Neural progenitor cell (in vitro differentiated cells): ENCODE data around the gene IQCE. TPM values are rescaled to one million over a fixed set of nuclear protein-coding genes. Genes with fewer than 3 reads are reported as not detected.

ENCODE experiments used
- DNase-seq: peaks from one replicate; pipeline ENCODE4 v3.0.0-alpha.2; 2016; ENCODE audit warnings: low spot score
- H2AFZ ChIP-seq: fragments of 200-600 bp; sonication (generic); replicated peaks from 2 replicates; pipeline ENCODE4 v1.6.1; 2016; ENCODE audit warnings: antibody characterized with exemption
- H3F3A ChIP-seq: fragments of 200-600 bp; sonication (generic); 2 replicates; pipeline ENCODE4 v1.6.1; 2016; ENCODE audit warnings: antibody characterized with exemption, low read depth
- H3K27ac ChIP-seq: fragments of 200-600 bp; sonication (generic); 2 replicates; pipeline ENCODE4 v1.5.1; 2016; ENCODE audit warnings: mild to moderate bottlenecking
- H3K27me3 ChIP-seq: fragments of 200-600 bp; sonication (generic); 2 replicates; pipeline ENCODE4 v1.6.1; 2016; ENCODE audit warnings: mild to moderate bottlenecking, moderate library complexity
- H3K36me3 ChIP-seq: fragments of 200-600 bp; sonication (generic); 2 replicates; pipeline ENCODE4 v1.5.1; 2016
- H3K4me1 ChIP-seq: fragments of 200-600 bp; sonication (generic); 2 replicates; pipeline ENCODE4 v1.6.1; 2016; ENCODE audit warnings: mixed run types
- H3K4me2 ChIP-seq: fragments of 200-600 bp; sonication (generic); 2 replicates; pipeline ENCODE4 v1.6.1; 2016
- H3K4me3 ChIP-seq: fragments of 200-600 bp; sonication (generic); 2 replicates; pipeline ENCODE4 v1.5.1; 2016
- H3K79me2 ChIP-seq: fragments of 200-600 bp; sonication (generic); 2 replicates; pipeline ENCODE4 v1.6.1; 2016; ENCODE audit warnings: low read depth
- H3K9ac ChIP-seq: fragments of 200-600 bp; sonication (generic); 2 replicates; pipeline ENCODE4 v1.6.1; 2016
- H3K9me3 ChIP-seq: fragments of 200-600 bp; sonication (generic); 2 replicates; pipeline ENCODE4 v1.5.1; 2016; ENCODE audit warnings: low read depth
- H4K20me1 ChIP-seq: fragments of 200-600 bp; sonication (generic); 2 replicates; pipeline ENCODE4 v1.6.1; 2016; ENCODE audit warnings: low read depth
- H3K27ac Mint-ChIP-seq: 3 replicates; pipeline ENCODE4 v1.8.0; 2021; ENCODE audit warnings: mixed read lengths
- H3K27me3 Mint-ChIP-seq: 2 replicates; pipeline ENCODE4 v1.8.0; 2022; ENCODE audit warnings: low read depth, mild to moderate bottlenecking, inconsistent platforms, moderate library complexity, mixed read lengths; ENCODE audit not compliant: insufficient read depth
- H3K36me3 Mint-ChIP-seq: 3 replicates; pipeline ENCODE4 v1.8.0; 2021; ENCODE audit warnings: mixed read lengths
- H3K4me1 Mint-ChIP-seq: 3 replicates; pipeline ENCODE4 v1.8.0; 2021; ENCODE audit warnings: mixed read lengths
- H3K4me3 Mint-ChIP-seq: 3 replicates; pipeline ENCODE4 v1.8.0; 2021; ENCODE audit warnings: mild to moderate bottlenecking, moderate library complexity, mixed read lengths
- H3K9me3 Mint-ChIP-seq: 3 replicates; pipeline ENCODE4 v1.8.0; 2020; ENCODE audit warnings: mixed read lengths
- EZH2 ChIP-seq: fragments of 200-600 bp; sonication (generic); IDR thresholded peaks from 2 replicates; pipeline ENCODE4 v1.6.1; 2017; ENCODE audit warnings: antibody characterized with exemption, mild to moderate bottlenecking, moderate library complexity
- EZH2phosphoT487 ChIP-seq: fragments of 200-600 bp; sonication (generic); IDR thresholded peaks from 2 replicates; pipeline ENCODE4 v1.6.1; 2017; ENCODE audit warnings: antibody characterized with exemption
- total RNA-seq: library from RNA; depleted of rRNA; stranded (reverse); fragments of >200 nt; gene quantifications from 2 replicates; pipeline ENCODE4 v1.2.3, GENCODE V29; 2015; ENCODE audit warnings: low replicate concordance
- TF ChIP-seq, protein P1 (sequence below): fragments of 200-600 bp; sonication (generic); IDR thresholded peaks from 2 replicates; pipeline ENCODE4 v1.5.1; 2017; ENCODE audit warnings: antibody characterized with exemption, mild to moderate bottlenecking

IQCE gene
- total RNA-seq, 1 donor from 2014 or later = 4.6 TPM

DNA sequence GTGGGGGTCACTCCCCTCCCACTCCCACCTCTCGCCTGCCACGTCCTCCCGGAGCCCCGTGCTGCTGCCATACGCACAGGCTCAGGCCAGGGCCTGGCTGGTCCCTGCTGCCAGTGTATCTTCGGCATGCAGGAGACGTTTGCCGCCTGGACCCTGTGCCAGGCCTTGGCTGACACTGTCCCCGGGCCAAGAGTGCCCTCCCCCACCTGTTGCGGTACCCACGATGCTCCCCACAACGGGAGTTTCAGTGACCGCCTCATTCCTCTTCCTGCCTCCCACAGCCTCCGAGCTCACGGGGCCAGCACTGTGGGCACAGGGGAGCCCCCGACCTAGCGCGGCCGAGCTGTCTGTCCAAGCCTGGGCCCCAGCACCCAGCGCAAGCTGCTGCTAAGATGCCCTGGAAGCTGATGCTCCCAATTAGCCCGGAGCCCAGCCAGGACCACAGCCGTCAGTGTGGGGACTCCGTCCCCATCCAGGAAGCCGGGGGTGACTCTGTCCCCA lies 80.5 kb downstream of the IQCE start:
- H3K36me3 Mint-ChIP-seq = no peaks in the 10 kb centered on the region
- H3K27me3 Mint-ChIP-seq = no peaks in the 10 kb centered on the region

DNA sequence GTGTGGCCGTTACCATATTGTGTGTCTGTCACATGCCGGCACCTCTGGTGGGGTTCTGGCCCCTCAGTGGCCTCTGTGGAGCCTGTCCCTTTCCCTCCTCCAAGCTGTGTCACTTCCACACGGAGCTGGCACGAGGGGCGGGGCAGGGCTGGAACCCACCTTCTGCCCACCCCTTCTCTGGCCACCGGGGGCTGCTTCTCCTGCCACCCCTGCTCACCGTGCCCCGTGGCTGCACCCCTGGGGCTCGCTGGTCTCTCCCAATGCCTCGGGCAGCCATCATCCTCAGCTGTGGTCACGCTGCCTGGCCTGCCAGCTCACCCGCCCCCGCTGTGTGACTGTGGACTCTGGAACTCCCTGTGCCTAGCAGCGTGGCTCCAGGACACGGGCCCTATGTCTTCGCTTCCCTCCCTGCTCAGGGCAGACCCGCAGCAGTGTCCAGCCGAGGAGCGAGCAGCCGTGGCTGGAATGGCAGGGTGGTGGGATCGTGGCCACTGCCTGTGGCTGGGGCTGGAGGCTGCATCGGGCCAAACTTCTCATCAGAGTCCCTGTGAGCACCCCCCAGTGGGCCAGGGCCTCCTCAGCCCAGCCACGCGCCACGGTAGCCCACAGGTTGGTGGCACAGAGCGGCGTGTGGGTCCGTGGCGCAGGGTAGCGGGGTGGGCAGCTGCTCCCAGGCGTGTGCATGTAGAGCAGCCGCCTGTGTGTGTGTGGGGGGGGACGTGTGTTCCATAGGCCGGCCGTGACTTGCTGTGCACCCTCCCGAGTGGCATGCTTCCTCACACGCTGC lies 81.1 kb downstream of the IQCE start:
- no peak overlapping the region for H3K9ac ChIP-seq
- H2AFZ ChIP-seq = no peak overlapping the region
- H3K36me3 Mint-ChIP-seq = no peaks in the 10 kb centered on the region
- H3K27me3 Mint-ChIP-seq = no peaks in the 10 kb centered on the region
- peaks cover 88% of the 10 kb centered on the region for H3K79me2 ChIP-seq
- peak overlapping the region; percentile 60 for H3K4me3 Mint-ChIP-seq
- no peaks in the 10 kb centered on the region for H3K9me3 Mint-ChIP-seq
- H3K27me3 ChIP-seq = no peaks in the 10 kb centered on the region
- H3K4me1 ChIP-seq = peaks cover 10% of the 10 kb centered on the region
- no peak overlapping the region for H3K4me3 ChIP-seq
- peaks cover 36% of the 10 kb centered on the region for H3K4me1 Mint-ChIP-seq
- peaks cover 98% of the 10 kb centered on the region for H4K20me1 ChIP-seq
- no peak for DNase-seq
- peak overlapping the region; percentile 49 for H3K27ac ChIP-seq
- TF ChIP-seq, protein P1, sequence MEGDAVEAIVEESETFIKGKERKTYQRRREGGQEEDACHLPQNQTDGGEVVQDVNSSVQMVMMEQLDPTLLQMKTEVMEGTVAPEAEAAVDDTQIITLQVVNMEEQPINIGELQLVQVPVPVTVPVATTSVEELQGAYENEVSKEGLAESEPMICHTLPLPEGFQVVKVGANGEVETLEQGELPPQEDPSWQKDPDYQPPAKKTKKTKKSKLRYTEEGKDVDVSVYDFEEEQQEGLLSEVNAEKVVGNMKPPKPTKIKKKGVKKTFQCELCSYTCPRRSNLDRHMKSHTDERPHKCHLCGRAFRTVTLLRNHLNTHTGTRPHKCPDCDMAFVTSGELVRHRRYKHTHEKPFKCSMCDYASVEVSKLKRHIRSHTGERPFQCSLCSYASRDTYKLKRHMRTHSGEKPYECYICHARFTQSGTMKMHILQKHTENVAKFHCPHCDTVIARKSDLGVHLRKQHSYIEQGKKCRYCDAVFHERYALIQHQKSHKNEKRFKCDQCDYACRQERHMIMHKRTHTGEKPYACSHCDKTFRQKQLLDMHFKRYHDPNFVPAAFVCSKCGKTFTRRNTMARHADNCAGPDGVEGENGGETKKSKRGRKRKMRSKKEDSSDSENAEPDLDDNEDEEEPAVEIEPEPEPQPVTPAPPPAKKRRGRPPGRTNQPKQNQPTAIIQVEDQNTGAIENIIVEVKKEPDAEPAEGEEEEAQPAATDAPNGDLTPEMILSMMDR = no peak
- TF ChIP-seq EZH2 = no peak
- no peak for TF ChIP-seq EZH2phosphoT487
- no peaks in the 10 kb centered on the region for H3K9me3 ChIP-seq
- H3K36me3 ChIP-seq = no peaks in the 10 kb centered on the region
- no peak overlapping the region for H3K4me2 ChIP-seq
- no peak overlapping the region for H3K27ac Mint-ChIP-seq
- peaks cover 13% of the 10 kb centered on the region for H3F3A ChIP-seq

More for the DNA sequence above, 80.5 kb downstream of the IQCE start:
- Histone ChIP-seq H4K20me1 (peaks cover 98% of the 10 kb centered on the region), H3K4me1 (peaks cover 7% of the 10 kb centered on the region), H3K36me3 (no peaks in the 10 kb centered on the region), H3K4me3 (no peak overlapping the region), H3F3A (peaks cover 13% of the 10 kb centered on the region), H3K27ac (peak overlapping the region; percentile 49), H2AFZ (no peak overlapping the region), H3K79me2 (peaks cover 89% of the 10 kb centered on the region), H3K9ac (no peak overlapping the region), H3K4me2 (no peak overlapping the region), H3K9me3 (no peaks in the 10 kb centered on the region), H3K27me3 (no peaks in the 10 kb centered on the region)
- TF ChIP-seq, protein P1 = no peak
- TF ChIP-seq EZH2 (no peak), EZH2phosphoT487 (no peak)
- Mint-ChIP-seq H3K4me1 (peaks cover 30% of the 10 kb centered on the region), H3K27ac (no peak overlapping the region), H3K4me3 (no peak overlapping the region), H3K9me3 (no peaks in the 10 kb centered on the region)
- no peak for DNase-seq

DNA sequence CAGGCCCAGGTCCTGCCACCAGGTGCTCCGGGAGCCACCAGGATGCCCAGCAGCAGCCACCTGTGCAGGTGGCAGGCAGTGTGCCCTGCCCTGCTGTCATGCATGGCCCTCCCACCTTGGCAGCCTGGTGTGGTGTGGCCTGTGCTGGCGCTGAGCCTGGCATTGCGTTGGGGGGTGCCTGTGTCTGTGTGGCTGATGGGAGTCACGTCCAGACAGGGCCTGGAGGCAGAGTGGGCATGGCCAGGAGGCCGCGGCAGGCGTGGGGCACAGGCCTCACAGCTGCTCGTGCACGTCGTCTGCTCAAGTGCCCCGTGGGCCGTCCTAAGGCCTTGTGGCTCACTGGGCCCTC lies 81.7 kb downstream of the IQCE start:
- no peak for DNase-seq
- H3K9me3 ChIP-seq = no peaks in the 10 kb centered on the region
- H2AFZ ChIP-seq = no peak overlapping the region
- H4K20me1 ChIP-seq = peaks cover 98% of the 10 kb centered on the region
- Mint-ChIP-seq H3K27ac (no peak overlapping the region), H3K27me3 (no peaks in the 10 kb centered on the region), H3K36me3 (no peaks in the 10 kb centered on the region), H3K9me3 (no peaks in the 10 kb centered on the region), H3K4me1 (peaks cover 39% of the 10 kb centered on the region), H3K4me3 (peak overlapping the region; percentile 21)
- peaks cover 87% of the 10 kb centered on the region for H3K79me2 ChIP-seq
- H3F3A ChIP-seq = peaks cover 13% of the 10 kb centered on the region
- peaks cover 16% of the 10 kb centered on the region for H3K4me1 ChIP-seq
- no peak overlapping the region for H3K4me3 ChIP-seq
- peak overlapping the region; percentile 82 for H3K27ac ChIP-seq
- no peaks in the 10 kb centered on the region for H3K27me3 ChIP-seq
- no peak overlapping the region for H3K9ac ChIP-seq
- no peak overlapping the region for H3K4me2 ChIP-seq
- TF ChIP-seq, protein P1 = no peak
- TF ChIP-seq EZH2phosphoT487 = no peak
- TF ChIP-seq EZH2 = no peak
- H3K36me3 ChIP-seq = no peaks in the 10 kb centered on the region
